ENCODE data around the gene MAMLD1. TPM values are rescaled to one million over a fixed set of nuclear protein-coding genes. Genes with fewer than 3 reads are reported as not detected.

Gene MAMLD1
- total RNA-seq, 5 donors from 2014 or later (not counting 1 experiment from before 2014, with no cell fraction given), result 0.92 to 2.1 (median 1.6) TPM

DNA sequence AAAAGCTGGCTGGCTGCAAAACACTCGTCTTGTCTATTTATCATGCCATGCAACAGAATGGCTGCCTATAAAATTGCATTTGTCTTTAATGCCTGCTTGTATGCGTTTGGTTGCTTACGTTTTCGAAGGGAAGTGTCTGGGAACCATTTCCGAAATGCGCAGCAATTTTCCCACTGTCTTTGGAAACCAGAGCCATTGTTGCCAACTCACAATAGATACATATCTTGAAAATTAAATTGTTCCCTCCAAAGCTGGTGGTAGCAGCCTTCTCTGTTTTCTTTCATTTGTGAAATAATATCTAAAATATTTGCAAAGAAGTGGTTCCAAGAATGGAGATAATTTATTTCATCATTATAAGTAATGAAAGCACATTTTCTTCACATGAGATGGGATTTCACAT lies 53.4 kb downstream of the MAMLD1 start:
- no peak for ATAC-seq (replicated peaks in 1 of 4)
- Histone ChIP-seq H3K9me3 (no peaks in the 10 kb centered on the region), H3K4me1 (ENCODE audit: control insufficient read depth in 1 of 2, extremely low read depth in 1 of 2, insufficient read depth in 2 of 2, low read length in 2 of 2) (peaks cover 0 to 2% of the 10 kb centered on the region in 2 experiments), H3K27ac (ENCODE audit: low read length) (no peak overlapping the region), H3K36me3 (ENCODE audit: control insufficient read depth in 2 of 2, extremely low read depth in 1 of 2, insufficient read depth in 1 of 2, low read length in 1 of 2) (no peaks in the 10 kb centered on the region), H3K4me3 (ENCODE audit: control insufficient read depth in 1 of 2, extremely low read depth in 1 of 2, low read length in 1 of 2) (no peak overlapping the region), H3K27me3 (replicated peaks in 1 of 2; ENCODE audit: control insufficient read depth in 2 of 2, extremely low read depth in 1 of 2, insufficient read depth in 2 of 2, low read length in 1 of 2) (peaks cover 0 to 1% of the 10 kb centered on the region in 2 experiments)
- Mint-ChIP-seq H3K27me3 (peaks cover 2 to 18% of the 10 kb centered on the region in 2 donors), H3K36me3 (no peaks in the 10 kb centered on the region), H3K27ac (no peak overlapping the region), H3K4me3 (no peak overlapping the region), H3K9me3 (no peaks in the 10 kb centered on the region), H3K4me1 (peaks cover 1 to 6% (median 2%) of the 10 kb centered on the region in 3 donors)
- CTCF ChIA-PET, result no interaction called here
- POLR2A ChIA-PET, result no interaction called here
- DNase-seq, result no peak
- 100% methylated on average over 1 of the region's 6 CpGs for WGBS (ENCODE audit: insufficient coverage)

- no peak for DNase-seq
- peaks cover 0 to 25% of the 10 kb centered on the region in 2 donors for H3K27me3 Mint-ChIP-seq
- H3K27ac ChIP-seq (ENCODE audit: low read length), result no peak overlapping the region
- peaks cover 0 to 2% of the 10 kb centered on the region in 2 experiments for H3K27me3 ChIP-seq (replicated peaks in 1 of 2; ENCODE audit: control insufficient read depth in 2 of 2, extremely low read depth in 1 of 2, insufficient read depth in 2 of 2, low read length in 1 of 2)
- no peaks in the 10 kb centered on the region for H3K36me3 ChIP-seq (ENCODE audit: control insufficient read depth in 2 of 2, extremely low read depth in 1 of 2, insufficient read depth in 1 of 2, low read length in 1 of 2)
- no peaks in the 10 kb centered on the region for H3K36me3 Mint-ChIP-seq
- no peak overlapping the region for H3K4me3 ChIP-seq (ENCODE audit: control insufficient read depth in 1 of 2, extremely low read depth in 1 of 2, low read length in 1 of 2)
- no peaks in the 10 kb centered on the region for H3K9me3 ChIP-seq
- ChIA-PET CTCF (interaction anchor here in 1 of 2 donors (0.6 kb wide), 1 partner anchor 53 kb away, joined by 4 read pairs; no protein-coding TSS in a partner anchor), POLR2A (no interaction called here)
- no peak overlapping the region for H3K4me3 Mint-ChIP-seq
- no peaks in the 10 kb centered on the region for H3K4me1 ChIP-seq (ENCODE audit: control insufficient read depth in 1 of 2, extremely low read depth in 1 of 2, insufficient read depth in 2 of 2, low read length in 2 of 2)
- H3K9me3 Mint-ChIP-seq, result no peaks in the 10 kb centered on the region
- no peak overlapping the region for H3K27ac Mint-ChIP-seq
- 100% methylated on average over 2 of the region's 8 CpGs for WGBS (ENCODE audit: insufficient coverage)
- no peaks in the 10 kb centered on the region for H3K4me1 Mint-ChIP-seq
- ATAC-seq (replicated peaks in 1 of 4), result no peak
Measured at GRCh38 chrX:150421816-150422215, 58.7 kb downstream of the MAMLD1 start.

DNA sequence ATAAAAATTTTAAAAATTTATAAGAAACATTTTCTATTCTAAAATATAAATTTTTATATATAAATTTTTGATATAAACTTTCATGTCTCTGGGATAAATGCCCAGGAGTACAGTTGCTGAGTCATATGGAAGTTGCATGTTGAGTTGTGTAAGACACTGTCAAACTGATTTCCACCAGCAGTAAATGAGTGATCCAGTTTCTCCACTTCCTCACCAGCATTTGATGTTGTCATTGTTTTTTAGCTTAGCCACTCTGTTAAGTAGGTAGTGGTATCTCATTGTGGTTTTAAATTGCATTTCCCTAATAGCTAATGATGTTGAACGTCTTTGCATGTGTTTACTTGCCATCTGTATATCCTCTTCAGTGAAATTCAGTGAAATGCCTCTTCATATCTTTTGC lies 66.5 kb downstream of the MAMLD1 start:
- ChIA-PET POLR2A (no interaction called here), CTCF (no interaction called here)
- no peaks in the 10 kb centered on the region for H3K4me1 Mint-ChIP-seq
- DNase-seq (no peak), ATAC-seq (replicated peaks in 1 of 4) (no peak)
- H3K9me3 Mint-ChIP-seq, result no peaks in the 10 kb centered on the region
- H3K27me3 ChIP-seq (replicated peaks in 1 of 2; ENCODE audit: control insufficient read depth in 2 of 2, extremely low read depth in 1 of 2, insufficient read depth in 2 of 2, low read length in 1 of 2), result no peaks in the 10 kb centered on the region
- no peaks in the 10 kb centered on the region for H3K36me3 ChIP-seq (ENCODE audit: control insufficient read depth in 2 of 2, extremely low read depth in 1 of 2, insufficient read depth in 1 of 2, low read length in 1 of 2)
- no CpG with 5 or more reads among the region's 1 CpG for WGBS (ENCODE audit: insufficient coverage)
- H3K4me3 ChIP-seq (ENCODE audit: control insufficient read depth in 1 of 2, extremely low read depth in 1 of 2, low read length in 1 of 2), result no peak overlapping the region
- no peaks in the 10 kb centered on the region for H3K4me1 ChIP-seq (ENCODE audit: control insufficient read depth in 1 of 2, extremely low read depth in 1 of 2, insufficient read depth in 2 of 2, low read length in 2 of 2)
- H3K27me3 Mint-ChIP-seq, result peaks cover 0 to 24% of the 10 kb centered on the region in 2 donors
- H3K4me3 Mint-ChIP-seq, result no peak overlapping the region
- H3K9me3 ChIP-seq, result no peaks in the 10 kb centered on the region
- H3K27ac ChIP-seq (ENCODE audit: low read length), result no peak overlapping the region
- H3K36me3 Mint-ChIP-seq, result no peaks in the 10 kb centered on the region
- H3K27ac Mint-ChIP-seq, result no peak overlapping the region

DNA sequence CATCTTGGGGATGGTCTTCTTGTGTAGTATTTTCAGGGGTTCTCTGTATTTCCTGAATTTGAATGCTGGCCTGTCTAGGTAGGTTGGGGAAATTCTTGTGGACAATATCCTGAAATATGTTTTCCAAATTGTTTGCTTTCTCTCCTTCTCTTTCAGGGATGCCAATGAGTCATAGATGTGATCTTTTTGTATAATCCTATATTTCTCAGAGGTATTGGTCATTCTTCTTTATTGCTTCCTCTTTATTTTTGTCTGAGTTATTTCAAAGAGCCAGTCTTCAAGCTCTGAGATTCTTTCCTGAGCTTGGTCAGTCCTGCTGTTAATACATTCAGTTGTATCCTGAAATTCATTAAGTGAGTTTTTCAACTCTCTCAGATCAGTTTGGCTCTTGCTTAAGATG lies 73.1 kb downstream of the MAMLD1 start:
- Mint-ChIP-seq H3K4me3 (no peak overlapping the region), H3K4me1 (no peaks in the 10 kb centered on the region), H3K9me3 (no peaks in the 10 kb centered on the region), H3K27me3 (peaks cover 2 to 13% of the 10 kb centered on the region in 2 donors), H3K36me3 (no peaks in the 10 kb centered on the region), H3K27ac (no peak overlapping the region)
- CTCF ChIA-PET, result no interaction called here
- DNase-seq (no peak), ATAC-seq (replicated peaks in 1 of 4) (no peak)
- no peak overlapping the region for H3K27ac ChIP-seq (ENCODE audit: low read length)
- H3K9me3 ChIP-seq, result no peaks in the 10 kb centered on the region
- H3K36me3 ChIP-seq (ENCODE audit: control insufficient read depth in 2 of 2, extremely low read depth in 1 of 2, insufficient read depth in 1 of 2, low read length in 1 of 2), result no peaks in the 10 kb centered on the region
- POLR2A ChIA-PET, result no interaction called here
- no peaks in the 10 kb centered on the region for H3K27me3 ChIP-seq (replicated peaks in 1 of 2; ENCODE audit: control insufficient read depth in 2 of 2, extremely low read depth in 1 of 2, insufficient read depth in 2 of 2, low read length in 1 of 2)
- no peaks in the 10 kb centered on the region for H3K4me1 ChIP-seq (ENCODE audit: control insufficient read depth in 1 of 2, extremely low read depth in 1 of 2, insufficient read depth in 2 of 2, low read length in 2 of 2)
- no peak overlapping the region for H3K4me3 ChIP-seq (ENCODE audit: control insufficient read depth in 1 of 2, extremely low read depth in 1 of 2, low read length in 1 of 2)

- H3K4me1 Mint-ChIP-seq, result no peaks in the 10 kb centered on the region
- Histone ChIP-seq H3K27me3 (replicated peaks in 1 of 2; ENCODE audit: control insufficient read depth in 2 of 2, extremely low read depth in 1 of 2, insufficient read depth in 2 of 2, low read length in 1 of 2) (no peaks in the 10 kb centered on the region), H3K36me3 (ENCODE audit: control insufficient read depth in 2 of 2, extremely low read depth in 1 of 2, insufficient read depth in 1 of 2, low read length in 1 of 2) (no peaks in the 10 kb centered on the region), H3K4me3 (ENCODE audit: control insufficient read depth in 1 of 2, extremely low read depth in 1 of 2, low read length in 1 of 2) (no peak overlapping the region), H3K4me1 (ENCODE audit: control insufficient read depth in 1 of 2, extremely low read depth in 1 of 2, insufficient read depth in 2 of 2, low read length in 2 of 2) (no peaks in the 10 kb centered on the region), H3K9me3 (no peaks in the 10 kb centered on the region), H3K27ac (ENCODE audit: low read length) (no peak overlapping the region)
- CTCF ChIA-PET, result no interaction called here
- peaks cover 2 to 20% of the 10 kb centered on the region in 2 donors for H3K27me3 Mint-ChIP-seq
- no peaks in the 10 kb centered on the region for H3K9me3 Mint-ChIP-seq
- DNase-seq (no peak), ATAC-seq (replicated peaks in 1 of 4) (no peak)
- no peaks in the 10 kb centered on the region for H3K36me3 Mint-ChIP-seq
- no peak overlapping the region for H3K27ac Mint-ChIP-seq
- no peak overlapping the region for H3K4me3 Mint-ChIP-seq
- no CpG with 5 or more reads among the region's 2 CpGs for WGBS (ENCODE audit: insufficient coverage)
- POLR2A ChIA-PET, result no interaction called here
Measured at GRCh38 chrX:150438165-150438564, 75.0 kb downstream of the MAMLD1 start.

DNA sequence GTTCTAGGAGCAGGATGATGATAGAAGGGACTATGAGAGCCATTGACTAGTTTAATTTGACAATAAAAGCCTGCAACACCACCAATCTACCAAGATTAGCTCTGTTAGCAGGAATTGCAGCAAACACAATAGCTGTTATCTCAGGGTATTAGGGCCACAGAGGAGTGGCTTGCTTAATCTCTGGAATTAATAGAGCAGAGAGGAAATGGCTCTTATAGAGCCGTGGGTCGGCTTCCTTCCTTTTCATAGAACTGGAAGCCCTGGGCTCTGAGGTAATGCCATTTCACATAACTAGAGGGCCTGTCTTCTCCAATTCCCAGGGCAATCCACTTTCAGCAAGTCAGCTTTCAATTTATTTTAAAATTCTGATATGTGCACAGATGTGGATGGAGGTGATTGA lies 83.0 kb downstream of the MAMLD1 start:
- Histone ChIP-seq H3K4me1 (ENCODE audit: control insufficient read depth in 1 of 2, extremely low read depth in 1 of 2, insufficient read depth in 2 of 2, low read length in 2 of 2) (peaks cover 3 to 10% of the 10 kb centered on the region in 2 experiments), H3K9me3 (no peaks in the 10 kb centered on the region), H3K4me3 (ENCODE audit: control insufficient read depth in 1 of 2, extremely low read depth in 1 of 2, low read length in 1 of 2) (no peak overlapping the region), H3K36me3 (ENCODE audit: control insufficient read depth in 2 of 2, extremely low read depth in 1 of 2, insufficient read depth in 1 of 2, low read length in 1 of 2) (no peaks in the 10 kb centered on the region), H3K27ac (ENCODE audit: low read length) (no peak overlapping the region), H3K27me3 (replicated peaks in 1 of 2; ENCODE audit: control insufficient read depth in 2 of 2, extremely low read depth in 1 of 2, insufficient read depth in 2 of 2, low read length in 1 of 2) (no peaks in the 10 kb centered on the region)
- no peak overlapping the region for H3K4me3 Mint-ChIP-seq
- no peak for ATAC-seq (replicated peaks in 1 of 4)
- CTCF ChIA-PET, result no interaction called here
- H3K27ac Mint-ChIP-seq, result no peak overlapping the region
- WGBS (ENCODE audit: insufficient coverage), result no CpG with 5 or more reads among the region's 2 CpGs
- H3K36me3 Mint-ChIP-seq, result no peaks in the 10 kb centered on the region
- peaks cover 6 to 14% (median 8%) of the 10 kb centered on the region in 3 donors for H3K4me1 Mint-ChIP-seq
- POLR2A ChIA-PET, result no interaction called here
- no peak for DNase-seq
- H3K27me3 Mint-ChIP-seq, result peaks cover 0 to 9% of the 10 kb centered on the region in 2 donors
- no peaks in the 10 kb centered on the region for H3K9me3 Mint-ChIP-seq

DNA sequence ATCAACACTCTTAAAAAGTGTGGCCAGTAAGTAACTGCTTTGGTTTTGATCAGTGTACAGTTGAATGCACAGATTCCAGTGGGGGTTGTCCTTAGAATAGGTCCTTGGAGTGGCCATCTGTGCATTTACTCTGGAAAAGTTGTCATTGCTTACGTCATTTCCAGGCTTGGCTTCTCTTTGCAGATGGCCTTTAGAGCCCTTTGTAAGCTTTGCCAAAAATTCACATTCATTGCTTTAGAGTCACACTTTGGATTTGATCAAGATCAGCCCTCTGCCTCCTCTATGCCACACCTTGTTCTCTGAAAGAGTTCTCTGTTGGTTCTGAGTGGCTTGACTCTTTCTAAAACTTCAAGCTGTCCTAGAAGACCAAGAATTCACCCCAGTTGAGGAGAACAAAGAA lies 83.9 kb downstream of the MAMLD1 start:
- Histone ChIP-seq H3K27me3 (replicated peaks in 1 of 2; ENCODE audit: control insufficient read depth in 2 of 2, extremely low read depth in 1 of 2, insufficient read depth in 2 of 2, low read length in 1 of 2) (no peaks in the 10 kb centered on the region), H3K36me3 (ENCODE audit: control insufficient read depth in 2 of 2, extremely low read depth in 1 of 2, insufficient read depth in 1 of 2, low read length in 1 of 2) (no peaks in the 10 kb centered on the region), H3K27ac (ENCODE audit: low read length) (no peak overlapping the region), H3K4me1 (ENCODE audit: control insufficient read depth in 1 of 2, extremely low read depth in 1 of 2, insufficient read depth in 2 of 2, low read length in 2 of 2) (peaks cover 3 to 12% of the 10 kb centered on the region in 2 experiments), H3K4me3 (ENCODE audit: control insufficient read depth in 1 of 2, extremely low read depth in 1 of 2, low read length in 1 of 2) (no peak overlapping the region), H3K9me3 (no peaks in the 10 kb centered on the region)
- POLR2A ChIA-PET, result no interaction called here
- DNase-seq (no peak), ATAC-seq (replicated peaks in 1 of 4) (no peak)
- H3K9me3 Mint-ChIP-seq, result no peaks in the 10 kb centered on the region
- no peaks in the 10 kb centered on the region for H3K36me3 Mint-ChIP-seq
- H3K27ac Mint-ChIP-seq, result no peak overlapping the region
- peaks cover 0 to 15% of the 10 kb centered on the region in 2 donors for H3K27me3 Mint-ChIP-seq
- H3K4me1 Mint-ChIP-seq, result peaks cover 8 to 22% (median 10%) of the 10 kb centered on the region in 3 donors
- H3K4me3 Mint-ChIP-seq, result no peak overlapping the region
- CTCF ChIA-PET, result no interaction called here
- no CpG with 5 or more reads among the region's 1 CpG for WGBS (ENCODE audit: insufficient coverage)

Measured in T-cell (primary cell).